Sigmoid colon (tissue), 7 donors: ENCODE results near the gene ISYNA1. TPM values are rescaled to one million over a fixed set of nuclear protein-coding genes. Genes with fewer than 3 reads are reported as not detected.
A peak's percentile ranks its signal among the peaks of the same experiment; 100 is the strongest.

Experiments used
- DNase-seq: peaks from one replicate; pipeline ENCODE4 v3.0.0-alpha.2; 2019
- H3K27ac ChIP-seq, 4 donors: fragments of 200-600 bp; sonication (generic); one replicate each; pipeline ENCODE4 v1.5.1; 2016 to 2019; ENCODE audit warnings: mild to moderate bottlenecking in 1 of 4
- H3K27me3 ChIP-seq, 3 donors: fragments of 200-600 bp; sonication (generic); one replicate each; pipeline ENCODE4 v1.5.1; 2019; ENCODE audit warnings: mild to moderate bottlenecking in 1 of 3
- H3K36me3 ChIP-seq, 4 donors: fragments of 200-600 bp; sonication (generic); one replicate each; pipeline ENCODE4 v1.5.1; 2016 to 2019
- H3K4me1 ChIP-seq, 4 donors: fragments of 200-600 bp; sonication (generic); one replicate each; pipeline ENCODE4 v1.5.1; 2017 to 2019
- H3K4me3 ChIP-seq, 4 donors: fragments of 200-600 bp; sonication (generic); one replicate each; pipeline ENCODE4 v1.5.1; 2017 to 2019; ENCODE audit warnings: mild to moderate bottlenecking in 2 of 4, moderate library complexity in 1 of 4
- H3K9me3 ChIP-seq, 4 donors: fragments of 200-600 bp in 3 of 4; sonication (generic) in 3 of 4; one replicate each; pipeline versions ENCODE4 v1.5.1 to v1.6.1; 2013 to 2019
- CTCF ChIP-seq, 4 experiments: fragments of 450-650 bp in 3 of 4; fragments of 200-600 bp in 1 of 4; IDR thresholded peaks; one replicate each; pipeline ENCODE4 v1.5.1; 2016 to 2019; ENCODE audit warnings: antibody characterized with exemption in 4 of 4, mild to moderate bottlenecking in 3 of 4, moderate library complexity in 2 of 4
- EP300 ChIP-seq, 4 donors: sonication (generic); formaldehyde crosslinking; IDR thresholded peaks; one replicate each; pipeline ENCODE4 v1.6.1; 2017; ENCODE audit warnings: antibody characterized with exemption in 4 of 4
- POLR2A ChIP-seq, 2 donors: fragments of 450-650 bp; IDR thresholded peaks; one replicate each; pipeline ENCODE4 v1.6.1; 2016; ENCODE audit warnings: antibody characterized with exemption in 2 of 2, mild to moderate bottlenecking in 2 of 2, moderate library complexity in 2 of 2
- POLR2AphosphoS5 ChIP-seq, 4 donors: sonication (generic); formaldehyde crosslinking; IDR thresholded peaks; one replicate each; pipeline ENCODE4 v1.6.1; 2017; ENCODE audit warnings: antibody characterized with exemption in 4 of 4
- WGBS, 2 donors: extraction: QIAGEN DNeasy Blood & Tissue Kit; methylation state at CpG; one replicate each; pipeline ENCODE4 v1.1.7; 2013; 5-methylcytosine and 5-hydroxymethylcytosine counted together
- intact Hi-C: fragments of 100-400 bp; cut with DNase I; formaldehyde crosslinking; loops from one replicate; pipeline ENCODE4 v1.15.1; 2023
- polyA plus RNA-seq, 3 donors: library from polyadenylated mRNA; stranded (reverse); fragments of 200-250 nt; gene quantifications; one replicate each; pipeline ENCODE4 v1.2.3, GENCODE V29; 2013
- total RNA-seq, 4 donors: library from RNA; depleted of rRNA; stranded (reverse); fragments of >200 nt; gene quantifications; one replicate each; pipeline ENCODE4 v1.1.0, GENCODE V29; 2016
- donor health status: healthy with polysubstance abuse.
- donor health status: Bipolar disorder and iron deficiency.
- donor health status: healthy.

ISYNA1 gene
- total and polyA plus RNA-seq, 7 donors: 3.7 to 18.7 (median 10.2) TPM

DNA sequence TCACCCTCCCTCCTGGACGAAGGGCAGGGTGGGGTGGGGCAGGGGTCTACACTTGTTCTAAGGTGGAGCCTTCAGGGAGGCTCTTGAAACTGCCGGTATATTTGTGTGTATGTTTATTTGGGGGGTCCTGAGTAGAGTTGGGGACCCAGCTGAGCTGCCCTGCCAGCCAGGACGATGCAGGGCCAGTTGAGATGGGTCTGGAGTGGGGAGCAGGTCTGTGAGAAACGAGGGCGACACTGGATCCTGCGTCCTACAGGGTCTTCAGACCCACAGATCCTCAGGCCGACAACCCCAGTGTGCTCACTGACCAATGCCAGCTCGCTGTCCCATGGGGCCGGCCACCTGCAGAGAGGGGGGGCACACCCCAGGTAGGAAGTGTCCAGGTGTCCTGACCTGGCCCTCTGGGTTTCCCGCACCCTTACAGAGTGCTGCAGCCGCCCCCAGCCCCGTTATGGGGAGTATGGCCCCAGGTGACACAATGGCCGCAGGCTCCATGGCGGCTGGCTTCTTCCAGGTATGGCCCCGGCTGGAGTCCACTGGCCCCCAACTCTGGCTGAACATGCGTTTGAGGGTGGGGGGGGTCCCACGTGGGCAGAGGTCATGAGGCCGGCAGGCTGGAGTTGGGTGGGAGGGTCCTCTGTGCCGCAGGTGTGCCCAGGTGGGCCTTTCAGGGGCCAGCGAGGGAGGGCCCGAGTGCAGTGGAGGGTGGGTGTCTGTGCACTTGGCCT is 7.4 kb downstream of the ISYNA1 start:
- no peak overlapping the region for H3K4me3 ChIP-seq
- no peak for TF ChIP-seq POLR2A (IDR thresholded peaks at IDR 0.05)
- TF ChIP-seq EP300 (IDR thresholded peaks at IDR 0.05): no peak
- no peak for TF ChIP-seq CTCF (IDR thresholded peaks at IDR 0.05)
- TF ChIP-seq POLR2AphosphoS5 (IDR thresholded peaks at IDR 0.05): no peak
- no peak overlapping the region for H3K27ac ChIP-seq
- 90 to 91% methylated on average over 21 of the region's 21 CpGs for WGBS, 2 donors
- H3K36me3 ChIP-seq: peaks cover 0 to 6% (median 0%) of the 10 kb centered on the region in 4 donors
- intact Hi-C loops: no loop called here
- peaks cover 4 to 58% (median 48%) of the 10 kb centered on the region in 4 donors for H3K4me1 ChIP-seq
- DNase-seq: peak; percentile 64
- peaks cover 0 to 27% (median 0%) of the 10 kb centered on the region in 3 donors for H3K27me3 ChIP-seq
- H3K9me3 ChIP-seq: no peaks in the 10 kb centered on the region

DNA sequence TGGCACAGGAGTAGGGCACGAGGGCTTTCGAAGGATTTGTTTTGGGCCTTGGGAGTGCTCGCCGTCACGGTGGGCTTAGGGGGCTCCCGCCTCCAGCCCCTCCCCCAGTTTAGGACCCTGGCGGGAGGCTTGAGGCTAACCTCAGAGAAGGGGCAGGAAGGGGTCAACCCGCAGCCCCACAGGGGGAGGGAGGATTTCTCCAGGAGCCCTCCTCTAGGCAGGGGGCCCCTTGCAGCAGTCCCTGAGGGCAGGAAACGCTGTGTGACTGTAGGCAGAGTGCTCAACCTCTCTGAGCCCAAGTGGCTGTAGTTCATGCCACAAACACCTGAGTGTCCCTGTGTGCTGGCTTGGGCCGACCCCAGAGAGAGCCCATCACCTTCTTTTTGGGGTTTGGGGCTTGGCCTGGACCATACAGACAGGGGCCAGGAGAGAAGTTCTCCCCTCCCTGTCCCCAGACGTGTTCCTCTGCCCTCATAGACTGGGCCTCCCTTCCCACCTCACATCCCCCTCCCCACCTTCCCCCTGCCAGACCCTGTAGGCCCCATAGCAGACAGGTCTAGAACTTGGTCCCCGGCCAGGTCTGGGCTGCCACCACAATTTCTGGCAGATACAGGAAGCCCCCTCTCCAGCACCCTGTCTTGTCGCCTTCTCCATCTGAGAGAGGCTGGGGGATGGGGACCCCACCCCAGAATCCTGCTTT is 8.1 kb downstream of the ISYNA1 start:
- 41 to 70% methylated on average over 13 of the region's 13 CpGs for WGBS, 2 donors
- intact Hi-C loops: no loop called here
- Histone ChIP-seq H3K4me1 (peaks cover 4 to 65% (median 54%) of the 10 kb centered on the region in 4 donors), H3K4me3 (peak overlapping the region in 3 of 4 donors; percentile 47 to 56 (median 51)), H3K27me3 (peaks cover 0 to 27% (median 0%) of the 10 kb centered on the region in 3 donors), H3K27ac (peak overlapping the region; percentile 66 to 84 (median 76)), H3K36me3 (no peaks in the 10 kb centered on the region), H3K9me3 (no peaks in the 10 kb centered on the region)
- DNase-seq: peak; percentile 70
- TF ChIP-seq CTCF (IDR thresholded peaks at IDR 0.05) (no peak), POLR2A (IDR thresholded peaks at IDR 0.05) (no peak), POLR2AphosphoS5 (IDR thresholded peaks at IDR 0.05) (no peak)

DNA sequence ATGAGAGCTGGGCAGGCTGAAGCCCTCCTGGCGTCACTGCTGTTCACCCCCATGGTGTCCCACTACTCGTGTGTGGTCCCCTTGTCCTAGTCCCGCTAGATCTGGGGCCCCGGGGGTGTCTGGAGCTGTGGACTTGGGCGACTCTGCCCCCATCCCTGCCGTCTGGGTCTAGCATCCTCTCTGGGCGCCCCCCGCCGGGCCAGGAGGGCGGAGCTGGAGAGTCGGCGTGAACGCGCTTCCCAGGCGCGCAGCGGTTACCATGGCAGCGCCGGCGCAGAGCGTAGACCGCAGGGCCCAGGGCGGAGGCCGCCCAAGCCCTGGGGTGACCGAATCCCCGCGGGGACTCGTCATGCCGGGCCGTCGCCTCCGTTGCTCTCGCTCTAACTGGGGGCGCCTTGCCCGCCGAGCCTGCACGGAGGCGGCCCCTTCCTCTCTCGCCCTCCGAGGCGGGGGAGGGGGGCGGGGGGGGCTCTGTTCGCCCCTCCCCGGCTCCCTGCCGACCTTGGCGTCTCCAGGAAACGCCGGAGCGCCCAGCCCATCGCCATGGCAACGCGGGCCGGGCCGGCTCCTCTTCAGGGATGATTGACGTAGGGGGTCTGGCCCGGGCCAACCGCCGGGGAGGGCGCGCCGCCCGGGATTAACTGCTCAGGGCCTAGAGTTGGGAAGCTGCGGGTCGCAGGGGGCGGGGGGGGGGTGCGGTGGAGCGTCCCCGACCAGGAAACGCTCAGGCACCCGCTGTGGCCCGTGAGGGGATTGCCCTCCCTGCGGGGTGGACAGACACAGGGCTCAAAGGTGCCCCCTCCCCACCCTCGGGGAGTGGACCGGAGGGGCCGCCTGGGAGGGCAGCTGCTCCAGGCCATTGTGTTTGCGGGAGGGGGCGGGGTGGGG is 8.9 kb downstream of the ISYNA1 start:
- peak; percentile 87 for DNase-seq
- Histone ChIP-seq H3K27me3 (peaks cover 0 to 19% (median 0%) of the 10 kb centered on the region in 3 donors), H3K4me3 (peak overlapping the region; percentile 30 to 56 (median 49)), H3K27ac (peak overlapping the region; percentile 66 to 84 (median 76)), H3K4me1 (peaks cover 4 to 70% (median 53%) of the 10 kb centered on the region in 4 donors), H3K9me3 (no peaks in the 10 kb centered on the region), H3K36me3 (no peaks in the 10 kb centered on the region)
- 4 to 13% methylated on average over 77 of the region's 77 CpGs for WGBS, 2 donors
- intact Hi-C loops: no loop called here
- TF ChIP-seq POLR2A (IDR thresholded peaks at IDR 0.05) (no peak), POLR2AphosphoS5 (IDR thresholded peaks at IDR 0.05) (peak in 1 of 4 donors; percentile 28)

DNA sequence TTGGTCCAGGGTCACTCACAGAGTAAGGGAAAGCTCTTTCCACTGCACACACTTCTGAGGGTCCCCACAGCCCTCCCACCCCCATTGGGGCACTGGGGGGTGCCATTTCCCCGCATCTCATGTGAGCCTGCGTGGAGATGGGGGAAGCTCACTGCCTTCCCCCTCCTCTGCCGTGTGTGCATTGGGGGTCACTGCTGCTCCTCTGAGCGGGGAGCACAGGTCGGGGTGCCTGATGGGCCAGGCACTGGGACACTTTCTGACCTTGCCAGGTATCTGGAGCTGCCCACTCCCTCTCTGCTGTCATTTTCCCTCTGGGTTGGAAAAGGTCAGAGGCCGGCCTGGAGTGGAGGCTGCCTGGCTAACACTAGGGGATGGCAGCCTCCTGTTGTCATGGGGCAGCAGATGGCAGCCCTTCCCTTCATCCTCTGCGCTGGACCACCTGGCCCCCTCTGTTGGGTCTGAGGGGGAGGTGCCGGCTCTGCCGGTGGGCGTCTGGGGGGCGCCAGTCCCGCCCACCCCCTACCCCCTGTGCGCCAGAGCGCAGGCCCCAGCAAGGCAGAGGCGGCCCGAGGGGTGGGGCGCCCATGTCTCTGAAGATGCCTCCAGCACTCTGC is 9.7 kb downstream of the ISYNA1 start:
- no peak for TF ChIP-seq CTCF (IDR thresholded peaks at IDR 0.05)
- no peak for TF ChIP-seq POLR2A (IDR thresholded peaks at IDR 0.05)
- no peak for TF ChIP-seq POLR2AphosphoS5 (IDR thresholded peaks at IDR 0.05)
- TF ChIP-seq EP300 (IDR thresholded peaks at IDR 0.05): no peak
- Histone ChIP-seq H3K36me3 (no peaks in the 10 kb centered on the region), H3K4me1 (peaks cover 4 to 72% (median 52%) of the 10 kb centered on the region in 4 donors), H3K27me3 (peaks cover 0 to 11% (median 0%) of the 10 kb centered on the region in 3 donors), H3K9me3 (no peaks in the 10 kb centered on the region), H3K27ac (peak overlapping the region; percentile 66 to 84 (median 76)), H3K4me3 (peak overlapping the region in 3 of 4 donors; percentile 47 to 56 (median 51))
- WGBS, 2 donors: 77 to 84% methylated on average over 17 of the region's 17 CpGs
- intact Hi-C loops: no loop called here
- peak; percentile 63 for DNase-seq
